Endothelial cell of umbilical vein (primary cell): ENCODE results near the gene NEB. TPM values are rescaled to one million over a fixed set of nuclear protein-coding genes. Genes with fewer than 3 reads are reported as not detected.

Experiments used
- BruUV-seq: library from RNA; stranded (reverse); fragments of 400-500 nt; replicated peaks from 2 replicates; lab custom pipeline; 2021; lab: Mats Ljungman, UMichigan
- CTCF ChIA-PET: fragments of 300-600, 350-600 bp; sonication (Branson Sonifier 250); formaldehyde crosslinking; loops from one replicate; lab custom pipeline; 2021; ENCODE audit warnings: antibody characterized with exemption, inconsistent platforms; lab: Charles Lee
- POLR2A ChIA-PET: fragments of 300-600, 350-600 bp; sonication (Branson Sonifier 250); formaldehyde crosslinking; loops from one replicate; lab custom pipeline; 2021; ENCODE audit warnings: antibody characterized with exemption, inconsistent platforms; lab: Charles Lee
- DNase-seq: peaks from one replicate; pipeline ENCODE4 v3.0.0-alpha.2; 2011; ENCODE audit warnings: low read depth, low spot score
- FAIRE-seq: peaks from 2 replicates; lab custom pipeline; 2011; peaks lifted over from hg19 to GRCh38; lab: Jason Lieb, UNC
- H2AFZ ChIP-seq: 2 replicates; pipeline ENCODE4 v1.6.0; 2012; ENCODE audit warnings: low read depth, low read length, control low read depth, inconsistent platforms
- H3K27ac ChIP-seq: 2 replicates; pipeline ENCODE4 v1.5.1; 2011; ENCODE audit warnings: low read depth, mild to moderate bottlenecking, control low read depth, low read length, moderate library complexity; ENCODE audit not compliant: insufficient read depth
- H3K27me3 ChIP-seq, 2 experiments: 2 replicates each; pipeline versions ENCODE4 v1.6.0 to v1.6.1; 2011; ENCODE audit warnings: low read length in 2 of 2, mixed read lengths in 1 of 2; ENCODE audit not compliant: control insufficient read depth in 2 of 2, insufficient read depth in 2 of 2
- H3K36me3 ChIP-seq, 2 experiments: 2 replicates in 1 of 2; 3 replicates in 1 of 2; pipeline ENCODE4 v1.5.1; 2011; ENCODE audit warnings: low read length in 2 of 2, mild to moderate bottlenecking in 1 of 2, moderate library complexity in 1 of 2; ENCODE audit not compliant: control insufficient read depth in 2 of 2, insufficient read depth in 2 of 2; ENCODE audit errors: extremely low read depth in 1 of 2
- H3K4me1 ChIP-seq: 3 replicates; pipeline ENCODE4 v1.5.1; 2011; ENCODE audit warnings: mild to moderate bottlenecking, low read length; ENCODE audit not compliant: control insufficient read depth, insufficient read depth; ENCODE audit errors: extremely low read depth
- H3K4me2 ChIP-seq: 2 replicates; pipeline ENCODE4 v1.6.1; 2011; ENCODE audit warnings: low read length, control low read depth, mixed read lengths; ENCODE audit not compliant: insufficient read depth
- H3K4me3 ChIP-seq, 3 experiments: fragments of 200-600 bp in 1 of 3; sonication (generic), shearing (Covaris generic) in 1 of 3; replicated peaks in 1 of 3; 2 replicates each; pipeline ENCODE4 v1.5.1; 2011 to 2016; ENCODE audit warnings: control low read depth in 3 of 3, low read length in 3 of 3, mild to moderate bottlenecking in 2 of 3, inconsistent platforms in 1 of 3, low read depth in 1 of 3, moderate library complexity in 1 of 3; ENCODE audit not compliant: insufficient read depth in 1 of 3
- H3K79me2 ChIP-seq: 2 replicates; pipeline ENCODE4 v1.6.0; 2012; ENCODE audit warnings: low read length, inconsistent platforms; ENCODE audit not compliant: control insufficient read depth, insufficient read depth
- H3K9ac ChIP-seq: replicated peaks from 2 replicates; pipeline ENCODE3; 2011; ENCODE audit warnings: low read length, control low read depth; ENCODE audit not compliant: insufficient read depth; ENCODE audit errors: extremely low read depth
- H3K9me1 ChIP-seq: replicated peaks from 3 replicates; pipeline ENCODE4 v1.6.0; 2011; ENCODE audit warnings: mild to moderate bottlenecking, low read length; ENCODE audit not compliant: control insufficient read depth, insufficient read depth; ENCODE audit errors: extremely low read depth
- H3K9me3 ChIP-seq: replicated peaks from 2 replicates; pipeline ENCODE4 v1.5.1; 2012; ENCODE audit warnings: low read length, inconsistent platforms; ENCODE audit not compliant: control insufficient read depth, insufficient read depth
- H4K20me1 ChIP-seq: replicated peaks from 2 replicates; pipeline ENCODE3; 2011; ENCODE audit warnings: mild to moderate bottlenecking, low read length; ENCODE audit not compliant: control insufficient read depth, insufficient read depth; ENCODE audit errors: extremely low read depth
- EZH2 ChIP-seq: IDR thresholded peaks from 2 replicates; pipeline ENCODE4 v1.6.1; 2012; ENCODE audit warnings: borderline replicate concordance, low read depth, mild to moderate bottlenecking, moderate library complexity, low read length, inconsistent platforms; ENCODE audit not compliant: severe bottlenecking
- FOS ChIP-seq: IDR thresholded peaks from 2 replicates; pipeline ENCODE4 v1.6.1; 2011; ENCODE audit warnings: mild to moderate bottlenecking, low read length, moderate library complexity, borderline replicate concordance; ENCODE audit not compliant: insufficient read depth
- GATA2 ChIP-seq: IDR thresholded peaks from 2 replicates; pipeline ENCODE4 v1.7.0; 2011; ENCODE audit warnings: low read depth, mild to moderate bottlenecking, moderate library complexity, mixed read lengths, low read length; ENCODE audit not compliant: insufficient read length, insufficient read depth
- JUN ChIP-seq: IDR thresholded peaks from 2 replicates; pipeline ENCODE4 v1.6.1; 2011; ENCODE audit warnings: borderline replicate concordance, low read depth; ENCODE audit not compliant: insufficient read length, insufficient read depth
- MAX ChIP-seq: IDR thresholded peaks from 2 replicates; pipeline ENCODE4 v1.6.1; 2011; ENCODE audit not compliant: insufficient read depth, insufficient read length
- MYC ChIP-seq: IDR thresholded peaks from one replicate; pipeline ENCODE4 v1.6.1; 2011; ENCODE audit warnings: mild to moderate bottlenecking, low read depth, low read length
- POLR2A ChIP-seq: IDR thresholded peaks from 2 replicates; pipeline ENCODE4 v1.6.1; 2012; ENCODE audit warnings: low read depth, mild to moderate bottlenecking, control low read depth, low read length
- POLR2AphosphoS5 ChIP-seq: IDR thresholded peaks from 2 replicates; pipeline ENCODE4 v1.6.1; 2012; ENCODE audit warnings: low read depth, mild to moderate bottlenecking, control low read depth, low read length, moderate library complexity; ENCODE audit not compliant: insufficient read depth
- dilution Hi-C: fragments of 300-500 bp; cut with MboI; formaldehyde crosslinking; loops from one replicate; pipeline ENCODE4 v1.15.0; 2019; ENCODE audit warnings: low sequenced_read_pairs; ENCODE audit not compliant: extremely low pct_ligation_motif_present
- intact Hi-C: fragments of 100-400 bp; cut with micrococcal nuclease; formaldehyde crosslinking; loops from one replicate; pipeline ENCODE4 v1.10.0; 2022
- polyA plus RNA-seq, 4 experiments: library from polyadenylated mRNA; depleted of rRNA in 3 of 4; stranded (reverse) in 3 of 4; unstranded in 1 of 4; fragments of >200 nt; gene quantifications; 2 replicates each; pipeline versions ENCODE4 v1.2.1 to v1.2.3, GENCODE V29; 2011 to 2012; ENCODE audit warnings: missing spikeins in 1 of 4
- total RNA-seq: library from RNA; stranded (reverse); gene quantifications from 2 replicates; pipeline ENCODE4 v1.2.3, GENCODE V29; 2021
- TF ChIP-seq, protein P1 (sequence below), 2 donors: IDR thresholded peaks; 1 replicate in 1 of 2; 2 replicates in 1 of 2; pipeline ENCODE4 v1.5.1; 2011; ENCODE audit warnings: low read length in 2 of 2, mild to moderate bottlenecking in 2 of 2, moderate library complexity in 2 of 2, control low read depth in 1 of 2, inconsistent platforms in 1 of 2, low read depth in 1 of 2; ENCODE audit not compliant: insufficient read depth in 1 of 2; ENCODE audit errors: extremely low read depth in 1 of 2

The NEB gene
- total and polyA plus RNA-seq, 2 donors (not counting 3 experiments of a cell fraction or from before 2014, with no cell fraction given), result 0.84 to 1.8 TPM

DNA sequence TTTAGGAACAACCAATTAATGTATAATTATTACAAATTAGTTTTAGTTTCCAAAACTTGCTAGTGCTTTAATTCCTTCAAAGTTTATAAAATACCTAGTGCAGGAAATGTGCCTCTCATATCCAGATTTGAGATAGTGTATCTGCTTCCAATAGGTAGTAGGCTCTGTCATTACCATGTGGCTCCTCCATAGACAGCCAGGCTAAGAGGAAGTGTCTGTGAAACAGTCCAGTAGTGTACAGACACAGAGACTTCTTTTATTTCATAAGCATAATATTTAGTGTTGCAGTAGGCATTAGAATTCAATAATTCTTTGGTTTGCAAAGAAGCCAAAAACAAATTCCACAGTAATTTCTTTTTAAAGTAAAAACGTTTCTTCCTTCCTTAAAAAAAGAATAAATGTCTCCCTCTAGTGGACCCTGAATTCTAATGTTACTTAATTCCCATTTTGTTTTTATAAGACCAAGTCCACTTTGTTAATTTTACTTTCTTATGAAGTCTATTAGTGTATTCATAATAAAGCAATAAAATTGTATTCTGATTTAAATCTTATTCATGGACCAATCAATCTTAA lies 101.2 kb downstream of the NEB start:
- TF ChIP-seq, protein P1, sequence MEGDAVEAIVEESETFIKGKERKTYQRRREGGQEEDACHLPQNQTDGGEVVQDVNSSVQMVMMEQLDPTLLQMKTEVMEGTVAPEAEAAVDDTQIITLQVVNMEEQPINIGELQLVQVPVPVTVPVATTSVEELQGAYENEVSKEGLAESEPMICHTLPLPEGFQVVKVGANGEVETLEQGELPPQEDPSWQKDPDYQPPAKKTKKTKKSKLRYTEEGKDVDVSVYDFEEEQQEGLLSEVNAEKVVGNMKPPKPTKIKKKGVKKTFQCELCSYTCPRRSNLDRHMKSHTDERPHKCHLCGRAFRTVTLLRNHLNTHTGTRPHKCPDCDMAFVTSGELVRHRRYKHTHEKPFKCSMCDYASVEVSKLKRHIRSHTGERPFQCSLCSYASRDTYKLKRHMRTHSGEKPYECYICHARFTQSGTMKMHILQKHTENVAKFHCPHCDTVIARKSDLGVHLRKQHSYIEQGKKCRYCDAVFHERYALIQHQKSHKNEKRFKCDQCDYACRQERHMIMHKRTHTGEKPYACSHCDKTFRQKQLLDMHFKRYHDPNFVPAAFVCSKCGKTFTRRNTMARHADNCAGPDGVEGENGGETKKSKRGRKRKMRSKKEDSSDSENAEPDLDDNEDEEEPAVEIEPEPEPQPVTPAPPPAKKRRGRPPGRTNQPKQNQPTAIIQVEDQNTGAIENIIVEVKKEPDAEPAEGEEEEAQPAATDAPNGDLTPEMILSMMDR (IDR thresholded peaks at IDR 0.05; ENCODE audit: extremely low read depth in 1 of 2, insufficient read depth in 1 of 2, low read depth in 1 of 2, low read length in 2 of 2), result peak in 1 of 2 donors; percentile 14
- no peak for TF ChIP-seq MYC
- H3K9me3 ChIP-seq, result no peaks in the 10 kb centered on the region
- no peak overlapping the region for H3K9ac ChIP-seq
- intact Hi-C loops (no loop called here), dilution Hi-C loops (no loop called here)
- peak; percentile 72 for FAIRE-seq
- H3K79me2 ChIP-seq, result no peaks in the 10 kb centered on the region
- DNase-seq, result peak; percentile 61
- no peak overlapping the region for H3K4me3 ChIP-seq
- no peaks in the 10 kb centered on the region for H3K9me1 ChIP-seq
- ChIA-PET CTCF (interaction anchor here (1.0 to 1.7 kb wide), 8 partner anchors 9 to 392 kb away, joined by 3 to 7 read pairs (median 3); no protein-coding TSS in a partner anchor), POLR2A (no interaction called here)
- no peaks in the 10 kb centered on the region for H4K20me1 ChIP-seq
- H3K27me3 ChIP-seq, result no peaks in the 10 kb centered on the region
- H3K36me3 ChIP-seq, result no peaks in the 10 kb centered on the region
- no peak overlapping the region for H3K4me2 ChIP-seq
- H3K27ac ChIP-seq, result no peak overlapping the region
- BruUV-seq, result no TSS peak
- peaks cover 14% of the 10 kb centered on the region for H3K4me1 ChIP-seq
- peak overlapping the region; percentile 63 for H2AFZ ChIP-seq

GRCh38 chr2:151630372-151630771 lies 103.9 kb downstream of the NEB start:
- no peak for FAIRE-seq

More at GRCh38 chr2:151630372-151630771, 103.9 kb downstream of the NEB start:
- H3K27ac ChIP-seq, result no peak overlapping the region
- dilution Hi-C loops (no loop called here), intact Hi-C loops (no loop called here)
- H3K27me3 ChIP-seq, result no peaks in the 10 kb centered on the region
- CTCF ChIA-PET, result no interaction called here
- no peak overlapping the region for H2AFZ ChIP-seq
- POLR2A ChIA-PET, result no interaction called here
- no peak overlapping the region for H3K4me3 ChIP-seq
- no peak overlapping the region for H3K4me2 ChIP-seq
- H3K79me2 ChIP-seq, result no peaks in the 10 kb centered on the region
- BruUV-seq, result no TSS peak
- H3K4me1 ChIP-seq, result no peaks in the 10 kb centered on the region
- H3K9me3 ChIP-seq, result no peaks in the 10 kb centered on the region
- no peaks in the 10 kb centered on the region for H4K20me1 ChIP-seq
- TF ChIP-seq MYC, result no peak
- TF ChIP-seq, protein P1 (IDR thresholded peaks at IDR 0.05; ENCODE audit: extremely low read depth in 1 of 2, insufficient read depth in 1 of 2, low read depth in 1 of 2, low read length in 2 of 2), result no peak
- no peak for TF ChIP-seq GATA2
- TF ChIP-seq POLR2A, result no peak
- no peak for TF ChIP-seq POLR2AphosphoS5
- no peak for TF ChIP-seq FOS
- TF ChIP-seq JUN, result no peak
- TF ChIP-seq MAX, result no peak
- no peak for TF ChIP-seq EZH2
- H3K9ac ChIP-seq, result no peak overlapping the region
- H3K9me1 ChIP-seq, result no peaks in the 10 kb centered on the region
- no peak for DNase-seq
- no peaks in the 10 kb centered on the region for H3K36me3 ChIP-seq
